Occipital lobe (tissue), 2 donors: ENCODE measurements around the gene NDNF. TPM values are rescaled to one million over a fixed set of nuclear protein-coding genes. Genes with fewer than 3 reads are reported as not detected.

Experiments used
- DNase-seq: peaks from one replicate; lab custom pipeline; 2025; lab: John Stamatoyannopoulos, UW
- total RNA-seq: library from RNA; depleted of rRNA; stranded (reverse); fragments of >200 nt; gene quantifications from one replicate; pipeline ENCODE4 v1.2.3, GENCODE V29; 2014

NDNF gene
- total RNA-seq, 1 donor from 2014 or later, result 4.8 TPM

- DNase-seq, result no peak
Measured at GRCh38 chr4:121070696-121071639, 1.4 kb downstream of the NDNF start.

DNA sequence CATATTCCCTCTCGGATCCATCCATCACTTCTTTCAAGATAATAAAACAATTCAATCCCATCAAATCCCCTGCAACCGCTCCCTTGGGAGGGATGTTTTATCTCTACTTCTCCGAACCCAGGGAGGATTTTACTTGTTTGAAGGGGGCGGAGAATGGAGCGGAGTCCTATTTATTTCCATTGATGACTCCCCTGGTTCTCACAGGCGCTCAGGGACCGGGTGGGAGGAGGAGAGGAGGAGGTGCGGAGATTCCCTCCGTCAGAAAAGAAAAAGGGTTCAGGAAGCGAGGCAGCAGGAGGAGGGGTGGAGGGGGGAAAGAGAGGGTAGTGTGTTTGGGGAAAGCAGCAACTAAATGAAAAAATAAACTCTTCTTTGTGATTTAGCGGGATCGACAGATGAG, 2.1 kb downstream of the NDNF start:
- DNase-seq, result no peak

DNA sequence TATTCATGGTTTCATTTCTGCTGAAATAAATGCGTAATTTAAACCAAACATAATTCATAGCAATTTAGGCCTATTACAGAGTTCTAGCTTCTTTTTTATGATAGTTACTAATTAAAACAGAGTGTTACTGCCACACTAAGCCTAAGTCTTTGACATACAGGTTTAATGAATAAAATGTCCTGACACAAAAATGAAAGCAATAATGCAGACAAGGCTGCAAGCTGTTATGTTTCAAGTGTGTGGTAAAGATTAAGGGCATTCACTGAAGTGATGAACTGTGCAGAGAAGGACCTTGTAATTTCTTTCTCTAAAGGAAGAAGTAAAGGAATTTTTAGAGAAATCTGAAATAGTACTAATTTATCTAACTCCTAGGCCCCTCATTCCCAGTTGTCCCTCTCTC, 2.9 kb downstream of the NDNF start:
- no peak for DNase-seq

- no peak for DNase-seq
Measured at GRCh38 chr4:121064482-121064881, 7.9 kb downstream of the NDNF start.

DNA sequence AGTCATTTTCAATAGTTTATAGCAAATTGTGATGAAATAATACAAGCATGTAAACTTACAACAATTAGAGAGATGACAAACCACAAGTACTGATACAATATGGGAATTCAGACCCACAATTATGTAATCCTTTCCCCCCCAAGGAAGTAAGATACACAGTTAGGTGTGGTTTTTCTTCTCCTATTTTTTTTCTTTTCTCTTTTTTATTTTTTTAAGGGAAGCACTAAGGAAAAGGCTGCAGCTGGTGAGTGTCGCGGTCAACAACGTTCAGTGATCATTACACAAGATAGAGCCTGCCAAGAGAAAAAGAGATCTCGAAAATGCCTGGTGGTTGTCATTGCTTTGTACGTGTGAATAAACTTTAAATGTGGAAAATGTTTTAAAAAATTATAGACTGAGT, 9.8 kb downstream of the NDNF start:
- no peak for DNase-seq

DNA sequence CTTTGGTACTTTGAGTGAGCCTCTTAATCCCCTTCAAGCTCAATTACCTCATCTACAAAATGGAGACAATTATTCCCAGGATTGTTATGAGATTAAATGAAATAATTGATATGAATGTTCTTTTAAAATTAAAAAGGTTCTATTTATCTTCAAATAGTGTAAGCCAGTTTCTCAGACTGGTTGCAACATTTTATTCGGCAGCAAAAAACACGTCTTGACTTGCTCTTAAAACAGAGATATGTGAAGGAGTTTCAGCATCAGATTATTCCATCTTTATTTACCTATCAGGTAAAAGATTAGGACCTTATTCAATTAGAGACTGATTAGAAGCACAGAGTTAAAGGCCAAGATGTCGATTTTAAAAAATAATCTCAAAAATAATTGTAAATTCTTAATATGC, 10.5 kb downstream of the NDNF start:
- no peak for DNase-seq

- no peak for DNase-seq
Measured at GRCh38 chr4:121061215-121061614, 11.1 kb downstream of the NDNF start.

DNA sequence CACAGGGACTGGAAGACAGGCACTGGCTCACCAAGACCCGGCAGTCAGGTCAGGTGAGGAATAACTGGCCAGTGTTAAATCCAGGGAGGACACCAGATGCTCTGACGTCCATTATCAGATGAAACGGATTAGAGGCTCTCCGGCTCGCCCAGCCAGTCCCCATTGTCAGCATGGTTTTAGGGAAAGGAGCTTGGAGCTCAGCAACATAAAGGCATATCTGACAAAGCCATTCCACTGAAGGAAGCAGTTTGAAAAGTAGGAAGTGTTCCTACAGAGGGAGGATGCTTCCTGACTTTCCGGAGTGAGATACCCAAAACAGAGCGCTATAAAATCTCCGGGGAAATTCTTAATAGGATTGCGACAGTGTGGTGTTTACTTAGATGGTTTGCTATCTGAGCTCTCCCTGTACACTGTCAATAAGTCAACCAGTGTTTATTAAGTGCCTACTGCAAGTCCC, 14.8 kb downstream of the NDNF start:
- no peak for DNase-seq

- DNase-seq, result no peak
Measured at GRCh38 chr4:121056066-121056465, 16.3 kb downstream of the NDNF start.

DNA sequence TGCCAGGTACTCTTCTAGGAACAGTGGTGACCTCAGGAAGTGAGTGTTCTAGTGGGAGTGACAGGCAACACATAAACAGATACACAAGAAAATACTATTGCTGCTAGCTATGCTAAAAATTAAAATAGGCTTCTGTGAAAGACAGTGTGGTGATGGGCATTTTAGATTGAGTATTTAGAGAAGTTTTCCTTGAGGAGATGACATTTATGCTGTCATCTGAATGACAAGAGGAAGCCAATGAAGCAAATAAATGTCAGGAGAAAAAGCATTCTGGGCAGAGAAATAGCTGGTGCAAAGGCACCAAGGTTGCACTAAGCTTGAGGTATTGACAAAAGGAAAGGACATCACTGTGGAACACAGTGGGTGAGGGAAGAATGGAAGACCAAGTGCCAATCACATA, 18.0 kb downstream of the NDNF start:
- DNase-seq, result no peak

DNA sequence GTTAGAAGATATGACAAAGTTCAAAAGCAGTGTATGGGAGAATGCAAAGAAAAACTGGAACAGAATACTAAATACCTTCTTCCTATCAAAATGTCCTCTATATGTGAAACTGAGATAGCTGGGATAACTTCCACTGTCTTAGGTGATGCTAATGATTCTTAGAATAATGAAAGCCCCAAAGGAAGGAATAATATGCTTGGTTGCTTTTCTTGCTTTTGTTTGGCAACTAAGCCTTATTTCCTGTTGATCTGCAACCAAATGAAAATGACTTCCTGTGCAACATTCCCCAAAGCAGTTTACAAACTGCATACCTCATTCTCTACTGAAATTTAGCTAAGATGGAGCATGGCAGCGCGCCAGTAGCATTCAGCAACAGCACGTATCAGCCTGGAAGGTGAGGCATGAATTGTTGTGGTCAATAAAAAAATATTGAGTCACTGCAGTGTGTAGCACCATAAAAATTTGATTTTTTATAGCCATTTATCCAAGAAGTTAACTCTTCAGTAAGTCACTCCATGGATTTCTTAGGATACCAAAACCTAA, 18.7 kb downstream of the NDNF start:
- no peak for DNase-seq

DNA sequence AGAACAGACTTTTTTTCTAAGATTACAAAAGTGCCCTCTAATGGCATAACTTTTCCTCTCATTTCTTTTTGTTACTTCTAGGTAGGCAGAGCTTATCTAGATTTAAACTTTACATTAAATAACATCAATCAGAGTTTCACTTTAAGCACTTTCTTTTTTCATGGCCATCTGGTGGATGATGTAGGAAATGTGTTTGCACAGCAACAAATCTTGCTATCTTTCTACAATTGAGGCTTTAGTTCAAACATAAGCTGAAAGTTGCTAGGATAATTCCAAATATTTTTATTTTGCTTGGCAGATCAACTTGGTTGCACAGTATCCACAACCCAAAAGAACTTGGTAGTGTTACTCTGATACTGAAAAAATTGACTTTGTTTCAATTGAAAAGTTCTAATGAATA, 22.0 kb downstream of the NDNF start:
- no peak for DNase-seq

DNA sequence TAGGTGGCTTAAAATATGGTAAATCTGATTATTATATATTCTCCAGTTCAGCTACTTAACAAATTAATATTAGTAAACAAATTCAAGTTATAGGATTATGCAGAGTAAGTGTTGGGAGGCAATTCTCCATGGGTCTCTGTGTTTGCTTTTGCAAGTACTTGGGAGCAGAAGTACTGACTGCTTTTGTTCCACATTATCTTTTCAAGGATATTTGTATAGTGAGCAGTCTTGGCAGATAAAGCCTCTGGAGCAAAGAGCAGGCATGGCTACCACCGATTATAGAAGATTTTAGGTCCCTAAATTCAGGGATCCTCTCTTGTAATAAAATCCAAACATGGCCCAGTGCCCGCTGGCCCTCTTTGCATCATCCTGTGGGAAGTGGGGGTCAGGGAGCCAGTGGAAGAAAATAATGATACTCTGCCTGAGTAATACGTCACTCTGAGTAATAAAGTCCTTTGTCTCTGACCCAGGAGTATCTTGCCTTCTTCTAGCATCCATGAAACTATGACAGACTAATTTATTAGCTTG, 23.2 kb downstream of the NDNF start:
- no peak for DNase-seq

DNA sequence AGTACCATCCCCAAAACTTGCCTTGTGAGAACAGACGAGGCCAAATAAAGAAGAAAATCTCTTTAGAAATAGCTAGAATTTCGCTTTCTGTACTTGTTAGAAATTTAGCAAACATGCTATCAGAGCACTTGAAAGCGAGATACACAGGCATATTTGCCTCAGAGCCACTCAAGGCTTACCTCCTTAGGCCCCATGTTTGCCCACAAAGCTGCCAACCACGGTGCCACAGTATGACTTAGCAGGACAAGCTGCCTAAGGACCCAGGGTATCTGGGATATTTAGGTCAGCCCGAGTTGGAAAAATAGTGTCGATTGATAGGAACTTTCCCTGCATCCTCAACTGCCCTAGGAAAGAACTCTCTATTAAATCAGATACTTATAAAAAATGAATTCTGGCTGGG, 24.2 kb downstream of the NDNF start:
- DNase-seq, result no peak

DNA sequence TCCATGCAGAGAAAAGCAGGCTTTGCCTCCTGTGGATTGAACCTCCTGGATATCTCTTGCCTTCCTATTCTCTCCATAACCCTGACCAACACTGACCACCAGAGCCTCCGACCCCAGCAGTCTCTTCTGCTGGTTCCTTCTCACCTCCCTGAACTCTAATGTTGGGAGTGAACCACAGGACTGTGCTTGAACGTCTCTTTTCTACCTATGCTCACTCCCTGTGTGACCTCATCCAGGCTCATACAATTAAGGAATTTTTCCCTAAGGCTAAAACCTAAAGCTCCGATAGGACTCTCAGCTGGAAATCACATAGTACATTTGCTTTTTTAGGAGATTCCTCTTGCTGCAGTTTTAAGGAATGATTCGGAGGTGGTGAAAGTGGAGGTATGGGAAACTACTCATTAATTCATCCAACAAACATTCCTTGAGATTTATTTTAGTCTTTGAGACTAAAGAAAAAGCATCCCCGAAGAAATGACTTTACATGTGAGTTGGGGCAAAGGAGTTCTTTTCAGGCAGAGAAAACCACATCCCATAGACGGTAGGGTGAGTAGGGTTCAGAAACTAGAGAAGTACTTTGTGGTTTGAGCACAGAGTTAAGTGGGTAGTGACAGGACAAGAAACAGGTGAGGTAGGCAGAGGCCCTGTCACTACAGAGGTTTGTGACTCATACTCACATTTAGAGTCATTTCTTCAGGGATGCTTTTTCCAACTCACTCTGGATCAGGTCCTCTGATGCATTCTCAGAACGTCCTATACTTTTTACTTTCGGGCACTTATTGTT, 30.8 kb downstream of the NDNF start:
- DNase-seq, result no peak

DNA sequence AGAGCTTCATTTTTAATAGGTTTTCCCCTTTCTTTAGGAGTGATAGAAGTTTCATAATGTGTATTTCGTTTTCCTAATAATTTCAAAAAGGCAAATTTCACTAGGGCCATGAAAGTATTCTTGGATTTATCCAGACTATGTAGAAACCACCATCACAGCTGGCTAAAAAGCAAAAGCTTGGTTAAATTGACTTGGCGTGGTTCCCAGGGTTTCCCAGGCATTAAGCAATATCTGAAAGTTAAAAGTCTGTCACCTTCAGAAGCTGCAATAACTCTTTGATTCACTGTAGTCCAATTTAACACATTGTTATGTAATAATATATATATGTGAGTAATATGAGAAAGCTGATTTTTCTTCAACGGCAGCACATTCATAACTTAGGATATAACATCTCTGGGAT, 38.3 kb downstream of the NDNF start:
- no peak for DNase-seq

DNA sequence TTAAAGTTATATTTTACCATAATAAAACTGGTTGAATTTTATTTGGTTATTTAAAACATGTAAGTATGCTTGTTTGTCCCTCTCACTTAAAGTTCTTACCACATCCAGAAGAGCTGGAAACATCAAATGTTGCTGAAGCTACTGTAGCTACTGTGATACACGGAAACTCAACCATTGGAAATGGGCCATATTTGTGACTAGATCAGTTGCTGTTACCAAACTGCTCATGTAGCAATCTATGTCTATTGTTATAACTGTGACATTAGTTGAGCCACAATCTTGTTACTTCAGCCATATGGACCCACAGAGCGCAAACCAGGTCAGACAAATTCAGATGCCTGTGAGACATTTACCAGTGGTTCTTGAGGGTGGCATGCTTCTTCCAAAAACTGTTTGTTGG, 41.6 kb downstream of the NDNF start:
- no peak for DNase-seq

DNA sequence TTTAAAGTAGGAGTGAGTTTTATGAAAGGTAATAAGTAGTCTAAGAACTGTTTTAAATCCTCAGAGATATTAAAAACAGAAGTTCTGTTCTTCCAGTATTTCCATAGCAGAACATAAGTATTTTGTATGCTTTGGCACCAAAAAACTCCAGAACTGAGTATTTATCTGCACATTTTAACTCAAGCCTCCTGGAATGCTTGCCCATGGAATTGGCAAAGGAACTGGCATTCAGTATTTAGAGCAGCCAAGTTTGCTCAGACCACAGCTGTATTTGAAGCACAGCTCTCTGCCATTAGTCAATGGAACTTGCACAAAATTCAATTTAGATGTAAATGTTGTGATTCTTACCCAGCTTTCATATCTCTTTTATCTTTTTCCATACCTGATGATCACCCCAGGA, 42.2 kb downstream of the NDNF start:
- DNase-seq, result no peak

GRCh38 chr4:121026034-121026433, 46.3 kb downstream of the NDNF start:
- DNase-seq, result no peak

- DNase-seq, result no peak
Measured at GRCh38 chr4:121025540-121025939, 46.8 kb downstream of the NDNF start.

GRCh38 chr4:121018543-121018942, 53.8 kb downstream of the NDNF start:
- DNase-seq, result no peak

GRCh38 chr4:121016611-121017010, 55.7 kb downstream of the NDNF start:
- DNase-seq, result no peak
